CD8-positive, alpha-beta memory T cell (primary cell): Measurements from ENCODE around the gene ZFP64. TPM values are rescaled to one million over a fixed set of nuclear protein-coding genes. Genes with fewer than 3 reads are reported as not detected.

ENCODE experiments used
- CTCF ChIA-PET: fragments of 350-600 bp; sonication (Branson Sonifier 250); formaldehyde crosslinking; loops from one replicate; lab custom pipeline; 2021; ENCODE audit warnings: antibody characterized with exemption; lab: Charles Lee
- POLR2A ChIA-PET: fragments of 350-600 bp; sonication (Branson Sonifier 250); formaldehyde crosslinking; loops from one replicate; lab custom pipeline; 2021; ENCODE audit warnings: antibody characterized with exemption; lab: Charles Lee
- DNase-seq, 5 donors: peaks; one replicate each; pipeline versions ENCODE4 v3.0.0 to v3.0.0-alpha.2; 2020 to 2022; ENCODE audit warnings: mixed read lengths in 1 of 5
- H3K27ac ChIP-seq: one replicate; pipeline ENCODE4 v1.7.0; 2013; ENCODE audit warnings: low read depth, mild to moderate bottlenecking, low read length, moderate library complexity
- H3K27me3 ChIP-seq: 2 replicates; pipeline ENCODE4 v1.7.0; 2013; ENCODE audit warnings: low read length, mild to moderate bottlenecking; ENCODE audit not compliant: insufficient read depth, poor library complexity, severe bottlenecking
- H3K36me3 ChIP-seq: 2 replicates; pipeline ENCODE4 v1.7.0; 2013; ENCODE audit warnings: mild to moderate bottlenecking, low read length, moderate library complexity; ENCODE audit not compliant: insufficient read depth
- H3K4me1 ChIP-seq: 2 replicates; pipeline ENCODE4 v1.7.0; 2013; ENCODE audit warnings: mild to moderate bottlenecking, low read length, moderate library complexity; ENCODE audit not compliant: insufficient read depth
- H3K4me3 ChIP-seq: 2 replicates; pipeline ENCODE4 v1.7.0; 2013; ENCODE audit warnings: mild to moderate bottlenecking, low read length
- H3K9me3 ChIP-seq: 2 replicates; pipeline ENCODE4 v1.7.0; 2013; ENCODE audit warnings: mild to moderate bottlenecking, low read length
- H3K27ac Mint-ChIP-seq, 8 donors: one replicate each; pipeline ENCODE4 v1.8.0; 2020 to 2021; ENCODE audit warnings: mixed read lengths in 8 of 8, mild to moderate bottlenecking in 6 of 8, inconsistent platforms in 3 of 8, moderate library complexity in 3 of 8
- H3K27me3 Mint-ChIP-seq, 2 donors: one replicate each; pipeline ENCODE4 v1.8.0; 2020 to 2021; ENCODE audit warnings: mixed read lengths in 2 of 2, mild to moderate bottlenecking in 1 of 2, moderate library complexity in 1 of 2
- H3K36me3 Mint-ChIP-seq, 3 donors: one replicate each; pipeline ENCODE4 v1.8.0; 2020 to 2021; ENCODE audit warnings: mixed read lengths in 3 of 3, inconsistent platforms in 1 of 3, mild to moderate bottlenecking in 1 of 3
- H3K4me1 Mint-ChIP-seq, 3 donors: one replicate each; pipeline ENCODE4 v1.8.0; 2020 to 2021; ENCODE audit warnings: mixed read lengths in 3 of 3, inconsistent platforms in 1 of 3, mild to moderate bottlenecking in 1 of 3
- H3K4me3 Mint-ChIP-seq, 7 donors: one replicate each; pipeline ENCODE4 v1.8.0; 2020 to 2021; ENCODE audit warnings: mixed read lengths in 7 of 7, mild to moderate bottlenecking in 6 of 7, moderate library complexity in 4 of 7, inconsistent platforms in 2 of 7
- H3K9me3 Mint-ChIP-seq, 5 donors: one replicate each; pipeline ENCODE4 v1.8.0; 2020 to 2022; ENCODE audit warnings: mixed read lengths in 5 of 5, mild to moderate bottlenecking in 3 of 5, moderate library complexity in 2 of 5, inconsistent platforms in 1 of 5
- polyA plus RNA-seq: library from polyadenylated mRNA; unstranded; fragments of 300-500 nt; fragmentation: Illumina TruSeq; gene quantifications from one replicate; pipeline ENCODE4 v1.2.3, GENCODE V29; 2021
- total RNA-seq, 2 experiments: library from RNA; stranded (reverse); gene quantifications; one replicate each; pipeline ENCODE4 v1.2.3, GENCODE V29; 2021

The ZFP64 gene
- total and polyA plus RNA-seq, 3 experiments from 2014 or later, result 11.1 to 11.9 (median 11.6) TPM

DNA sequence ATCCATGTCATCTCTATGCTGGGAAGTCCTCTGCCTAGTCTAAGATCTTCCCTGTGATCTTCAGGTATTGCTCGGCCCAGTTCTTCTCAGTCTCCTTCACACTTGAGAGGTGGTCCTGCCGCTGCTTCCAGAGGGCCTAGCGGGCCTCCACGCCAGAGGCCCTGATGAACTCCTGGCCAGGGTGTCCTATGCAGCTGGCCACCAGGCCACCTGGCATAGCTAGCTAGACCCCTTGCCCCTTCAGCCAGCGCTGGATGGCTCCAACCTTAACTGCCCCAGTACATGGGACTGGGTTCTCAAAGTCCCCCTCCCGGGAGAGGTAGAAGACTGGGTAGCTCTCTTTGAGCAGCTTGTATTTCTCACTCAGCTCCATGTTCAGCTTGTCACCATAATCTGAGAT, 81.1 kb downstream of the ZFP64 start:
- peaks cover 0 to 3% (median 0%) of the 10 kb centered on the region in 5 donors for H3K9me3 Mint-ChIP-seq
- ChIA-PET POLR2A (no interaction called here), CTCF (interaction anchor here (1.7 kb wide), 1 partner anchor 18 kb away, joined by 5 read pairs; no protein-coding TSS in a partner anchor)
- peaks cover 4 to 10% (median 4%) of the 10 kb centered on the region in 3 donors for H3K4me1 Mint-ChIP-seq
- Histone ChIP-seq H3K4me3 (no peak overlapping the region), H3K27me3 (peaks cover 4% of the 10 kb centered on the region), H3K27ac (no peak overlapping the region), H3K9me3 (no peaks in the 10 kb centered on the region), H3K4me1 (peaks cover 7% of the 10 kb centered on the region), H3K36me3 (no peaks in the 10 kb centered on the region)
- peaks cover 2 to 11% (median 4%) of the 10 kb centered on the region in 3 donors for H3K36me3 Mint-ChIP-seq
- H3K27ac Mint-ChIP-seq, result no peak overlapping the region
- no peak overlapping the region for H3K4me3 Mint-ChIP-seq
- no peak for DNase-seq
- peaks cover 14 to 21% of the 10 kb centered on the region in 2 donors for H3K27me3 Mint-ChIP-seq

DNA sequence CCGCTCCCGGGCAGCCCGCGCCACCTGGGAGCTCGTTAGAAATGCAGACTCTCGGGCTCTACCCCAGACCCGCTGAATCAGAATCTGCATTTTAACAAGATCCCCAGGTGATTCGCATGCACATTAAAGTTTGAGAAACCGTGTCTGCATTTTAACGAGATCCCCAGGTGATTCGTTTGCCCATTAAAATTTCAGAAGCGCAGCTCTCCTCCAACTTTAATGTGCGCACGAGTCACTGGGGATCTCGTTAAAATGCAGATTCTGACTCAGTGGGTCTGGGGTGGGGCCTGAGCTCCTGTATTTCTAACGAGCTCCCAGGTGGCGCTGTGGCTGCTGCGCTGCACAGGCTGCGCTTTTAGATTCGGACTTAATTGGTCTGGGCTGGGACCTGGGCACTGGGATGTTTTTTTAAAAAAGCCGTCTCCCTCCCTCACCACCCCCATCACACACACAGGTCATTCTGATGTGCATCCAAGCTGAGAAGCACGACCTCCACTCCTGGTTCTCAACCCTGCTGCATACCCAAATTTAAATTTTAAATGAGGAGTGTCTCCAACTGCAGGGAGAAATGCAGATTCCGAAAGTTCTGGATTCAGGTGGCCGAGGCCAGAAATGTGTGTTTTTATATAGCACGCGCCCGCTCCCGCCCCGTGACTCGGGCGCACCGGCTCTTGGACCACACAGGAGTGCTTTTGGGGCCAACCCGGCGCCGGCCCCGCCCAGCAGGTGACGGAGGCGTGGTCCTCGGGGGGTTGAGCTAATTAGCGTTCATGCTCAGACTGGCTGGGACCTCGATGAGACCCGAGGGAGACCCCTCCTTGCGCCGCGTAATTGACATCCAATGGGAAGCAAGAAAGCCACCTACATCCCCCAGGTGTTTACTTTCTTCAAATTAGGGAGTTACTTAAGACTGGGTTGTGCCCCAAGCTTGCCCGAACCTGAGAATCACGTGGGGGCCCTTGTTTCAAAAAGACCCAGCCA, 85.8 kb downstream of the ZFP64 start:
- POLR2A ChIA-PET, result no interaction called here
- H3K27ac Mint-ChIP-seq, result no peak overlapping the region
- H3K27ac ChIP-seq, result no peak overlapping the region
- no peak for DNase-seq
- peaks cover under 1 to 10% (median 2%) of the 10 kb centered on the region in 3 donors for H3K36me3 Mint-ChIP-seq
- no peaks in the 10 kb centered on the region for H3K36me3 ChIP-seq
- H3K27me3 ChIP-seq, result peaks cover 14% of the 10 kb centered on the region
- H3K9me3 Mint-ChIP-seq, result peaks cover 0 to 3% (median 0%) of the 10 kb centered on the region in 5 donors
- CTCF ChIA-PET, result interaction anchor here (1.0 kb wide), 1 partner anchor 23 kb away, joined by 3 read pairs; no protein-coding TSS in a partner anchor
- peaks cover 33 to 44% of the 10 kb centered on the region in 2 donors for H3K27me3 Mint-ChIP-seq
- H3K4me1 ChIP-seq, result peaks cover 30% of the 10 kb centered on the region
- peaks cover 19 to 34% (median 22%) of the 10 kb centered on the region in 3 donors for H3K4me1 Mint-ChIP-seq
- H3K9me3 ChIP-seq, result no peaks in the 10 kb centered on the region
- no peak overlapping the region for H3K4me3 ChIP-seq
- H3K4me3 Mint-ChIP-seq, result peak overlapping the region in 6 of 7 donors; percentile 38 to 62 (median 47)

DNA sequence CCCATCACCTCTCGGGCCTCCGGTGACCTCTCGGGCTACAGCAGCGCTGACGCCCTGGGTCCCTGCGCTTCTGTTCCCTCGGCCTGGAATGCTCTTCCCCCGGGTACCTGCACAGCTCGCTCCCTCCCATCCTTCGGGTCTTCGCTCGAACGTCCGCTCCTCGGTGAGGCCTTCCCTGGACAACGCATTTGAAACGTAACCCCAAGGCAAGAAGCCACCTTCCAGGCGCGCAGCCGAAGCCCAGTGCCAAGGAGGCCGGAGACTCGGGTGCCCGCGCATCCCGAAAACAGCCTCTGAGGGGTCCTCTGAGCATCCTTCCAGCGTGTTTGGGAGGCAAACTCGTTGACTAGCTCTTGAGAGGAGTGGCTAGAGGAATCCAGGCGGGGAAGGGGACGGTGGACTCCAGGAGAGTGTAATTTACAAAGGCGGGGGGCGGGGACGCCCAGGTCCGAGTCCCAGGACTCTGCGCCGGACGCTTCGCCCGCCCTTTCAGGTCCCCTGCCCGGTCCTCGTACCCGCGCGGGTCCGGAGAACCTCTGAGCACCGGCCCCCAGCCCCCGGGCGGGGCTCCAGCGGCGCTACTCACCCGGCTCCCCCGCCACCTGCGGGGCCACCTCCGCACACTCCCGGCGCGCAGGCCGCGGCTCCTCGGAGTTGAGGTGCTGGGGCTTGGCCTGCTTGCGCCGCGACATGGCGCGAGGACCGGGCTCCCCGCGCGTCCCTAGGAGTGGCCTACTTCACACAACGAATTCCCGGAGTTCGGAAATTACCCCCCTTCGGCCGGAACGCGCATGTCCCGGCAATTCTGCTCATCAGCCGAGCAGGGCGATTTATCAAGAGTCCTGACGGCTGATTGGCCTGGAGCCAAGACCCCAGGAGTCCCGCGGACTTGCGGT, 86.8 kb downstream of the ZFP64 start:
- Mint-ChIP-seq H3K9me3 (peaks cover 0 to 3% (median 0%) of the 10 kb centered on the region in 5 donors), H3K4me3 (peak overlapping the region; percentile 48 to 90 (median 80)), H3K27me3 (peaks cover 33 to 44% of the 10 kb centered on the region in 2 donors), H3K27ac (no peak overlapping the region), H3K36me3 (peaks cover 0 to 2% (median under 1%) of the 10 kb centered on the region in 3 donors), H3K4me1 (peaks cover 19 to 34% (median 22%) of the 10 kb centered on the region in 3 donors)
- Histone ChIP-seq H3K27me3 (peaks cover 14% of the 10 kb centered on the region), H3K36me3 (no peaks in the 10 kb centered on the region), H3K4me1 (peaks cover 30% of the 10 kb centered on the region), H3K9me3 (no peaks in the 10 kb centered on the region), H3K27ac (no peak overlapping the region), H3K4me3 (peak overlapping the region; percentile 37)
- DNase-seq, result no peak
- POLR2A ChIA-PET, result no interaction called here
- CTCF ChIA-PET, result interaction anchor here (1.2 to 1.3 kb wide), 2 partner anchors 10 to 24 kb away, joined by 3 to 5 read pairs; no protein-coding TSS in a partner anchor

DNA sequence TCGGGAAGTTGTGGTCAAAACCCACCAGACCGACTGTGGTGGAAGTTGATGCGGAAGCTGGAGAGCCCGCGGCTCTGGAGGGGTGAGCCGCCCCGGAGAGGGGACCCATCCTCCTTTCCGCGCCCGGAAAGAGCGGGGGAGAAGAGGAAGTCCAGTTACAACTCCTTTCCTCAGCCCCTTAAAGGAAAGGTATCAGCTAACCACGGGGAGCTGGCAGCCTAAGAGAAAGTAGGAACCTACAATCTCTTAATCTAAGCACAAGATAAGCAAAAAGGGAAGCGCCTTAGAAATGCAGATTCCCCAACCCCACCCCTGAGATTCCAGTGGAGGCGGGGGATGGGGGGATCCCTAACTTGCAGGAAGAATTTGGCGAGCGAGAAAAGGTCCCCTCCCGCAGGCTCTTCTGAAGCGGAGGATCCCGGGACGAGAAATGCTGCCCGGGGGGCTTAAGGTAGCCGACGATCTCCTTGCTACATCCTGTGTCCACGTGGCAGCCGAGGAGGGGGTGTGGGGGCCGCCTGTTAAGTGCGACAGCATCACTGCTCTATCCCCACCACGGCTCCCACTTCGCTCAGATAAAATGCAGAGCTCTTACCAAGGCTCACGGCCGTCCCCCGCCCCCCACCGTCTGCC, 87.5 kb downstream of the ZFP64 start:
- Histone ChIP-seq H3K9me3 (no peaks in the 10 kb centered on the region), H3K36me3 (no peaks in the 10 kb centered on the region), H3K27me3 (peaks cover 14% of the 10 kb centered on the region), H3K27ac (no peak overlapping the region), H3K4me3 (peak overlapping the region; percentile 2), H3K4me1 (peaks cover 30% of the 10 kb centered on the region)
- POLR2A ChIA-PET, result no interaction called here
- peaks cover 0 to 4% (median 0%) of the 10 kb centered on the region in 3 donors for H3K36me3 Mint-ChIP-seq
- DNase-seq, result peak in 1 of 5 donors; percentile 49
- peaks cover 33 to 44% of the 10 kb centered on the region in 2 donors for H3K27me3 Mint-ChIP-seq
- peak overlapping the region; percentile 48 to 90 (median 80) for H3K4me3 Mint-ChIP-seq
- H3K4me1 Mint-ChIP-seq, result peaks cover 19 to 34% (median 22%) of the 10 kb centered on the region in 3 donors
- CTCF ChIA-PET, result interaction anchor here (0.9 to 1.3 kb wide), 4 partner anchors 10 to 718 kb away, joined by 3 to 5 read pairs (median 3); no protein-coding TSS in a partner anchor
- peak overlapping the region in 1 of 8 donors; percentile 33 for H3K27ac Mint-ChIP-seq
- H3K9me3 Mint-ChIP-seq, result peaks cover 0 to 3% (median 0%) of the 10 kb centered on the region in 5 donors

DNA sequence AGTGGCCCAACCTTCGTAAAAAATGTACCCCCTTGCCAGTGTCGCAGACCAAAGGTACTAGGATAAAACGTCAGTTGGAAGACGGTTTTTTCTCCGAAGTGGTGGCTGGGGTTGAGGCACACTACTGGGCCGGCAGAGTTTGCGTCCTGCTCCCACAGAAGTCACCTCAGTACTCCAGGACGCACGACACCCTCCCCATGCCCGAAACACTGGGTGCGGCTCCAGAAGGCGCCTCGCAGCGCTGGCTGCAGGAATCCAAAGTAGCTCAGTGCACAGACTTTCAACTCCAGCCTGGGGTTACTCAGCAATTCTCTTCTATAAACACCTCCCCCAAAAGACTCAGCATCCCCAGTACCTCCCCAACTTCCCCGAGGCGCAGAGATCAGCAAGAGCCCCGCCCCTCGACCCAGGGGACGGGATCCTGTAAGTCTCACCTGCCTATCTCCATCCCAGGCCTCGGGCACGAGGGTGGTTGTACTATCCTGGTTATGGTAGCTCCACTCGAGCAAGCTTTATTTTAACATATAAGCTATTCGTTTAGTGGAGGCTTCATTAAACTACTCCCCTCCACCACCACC, 88.2 kb downstream of the ZFP64 start:
- Mint-ChIP-seq H3K27me3 (peaks cover 30 to 44% of the 10 kb centered on the region in 2 donors), H3K27ac (peak overlapping the region in 1 of 8 donors; percentile 33), H3K4me1 (peaks cover 19 to 34% (median 22%) of the 10 kb centered on the region in 3 donors), H3K36me3 (peaks cover 0 to 2% (median 0%) of the 10 kb centered on the region in 3 donors), H3K9me3 (peaks cover 0 to 3% (median 0%) of the 10 kb centered on the region in 5 donors), H3K4me3 (peak overlapping the region; percentile 28 to 90 (median 80))
- Histone ChIP-seq H3K27ac (no peak overlapping the region), H3K4me3 (peak overlapping the region; percentile 2), H3K27me3 (peaks cover 14% of the 10 kb centered on the region), H3K36me3 (no peaks in the 10 kb centered on the region), H3K4me1 (peaks cover 30% of the 10 kb centered on the region), H3K9me3 (no peaks in the 10 kb centered on the region)
- CTCF ChIA-PET, result interaction anchor here (0.9 to 1.3 kb wide), 4 partner anchors 9 to 718 kb away, joined by 3 to 5 read pairs (median 3); no protein-coding TSS in a partner anchor
- no peak for DNase-seq
- POLR2A ChIA-PET, result no interaction called here

DNA sequence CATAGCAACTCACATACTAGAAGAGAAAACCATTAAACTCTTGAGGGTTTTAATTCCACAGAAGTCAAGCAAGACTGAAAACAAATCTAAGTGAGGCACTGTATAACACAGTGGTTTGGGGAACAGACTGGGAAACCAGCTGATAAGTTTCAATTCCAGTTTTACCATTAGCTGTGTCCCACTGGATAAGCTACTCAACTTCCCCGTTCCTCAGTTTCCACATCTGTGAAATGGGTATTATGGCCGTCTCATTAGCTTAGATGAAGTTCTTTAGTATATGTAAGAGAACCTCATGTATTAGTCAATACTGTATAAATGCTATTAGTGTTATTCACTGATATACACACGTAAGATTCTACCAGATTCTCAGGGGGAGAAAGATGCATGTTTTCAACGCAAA, 89.0 kb downstream of the ZFP64 start:
- H3K27me3 Mint-ChIP-seq, result peaks cover 30 to 41% of the 10 kb centered on the region in 2 donors
- CTCF ChIA-PET, result no interaction called here
- POLR2A ChIA-PET, result no interaction called here

More for the DNA sequence above, 89.0 kb downstream of the ZFP64 start:
- Mint-ChIP-seq H3K36me3 (peaks cover 0 to 3% (median 2%) of the 10 kb centered on the region in 3 donors), H3K4me3 (peak overlapping the region in 4 of 7 donors; percentile 11 to 90 (median 36)), H3K27ac (no peak overlapping the region), H3K9me3 (peaks cover 0 to 3% (median 0%) of the 10 kb centered on the region in 5 donors), H3K4me1 (peaks cover 19 to 34% (median 22%) of the 10 kb centered on the region in 3 donors)
- no peak for DNase-seq
- Histone ChIP-seq H3K4me3 (no peak overlapping the region), H3K27me3 (peaks cover 14% of the 10 kb centered on the region), H3K9me3 (no peaks in the 10 kb centered on the region), H3K36me3 (no peaks in the 10 kb centered on the region), H3K27ac (no peak overlapping the region), H3K4me1 (peaks cover 30% of the 10 kb centered on the region)
